NT2/D1 (cell line): ENCODE results near the gene RREB1.

Experiments used
- SUZ12 ChIP-seq: IDR thresholded peaks from 2 replicates; pipeline ENCODE4 v1.6.1; 2011; ENCODE audit not compliant: insufficient read length, insufficient read depth; ENCODE audit errors: extremely low read depth
- YY1 ChIP-seq: IDR thresholded peaks from 2 replicates; pipeline ENCODE4 v1.6.1; 2011; ENCODE audit not compliant: insufficient read length, insufficient read depth
- ZNF274 ChIP-seq: IDR thresholded peaks from 2 replicates; pipeline ENCODE4 v1.6.1; 2011; ENCODE audit warnings: mild to moderate bottlenecking, low read depth, low read length

DNA sequence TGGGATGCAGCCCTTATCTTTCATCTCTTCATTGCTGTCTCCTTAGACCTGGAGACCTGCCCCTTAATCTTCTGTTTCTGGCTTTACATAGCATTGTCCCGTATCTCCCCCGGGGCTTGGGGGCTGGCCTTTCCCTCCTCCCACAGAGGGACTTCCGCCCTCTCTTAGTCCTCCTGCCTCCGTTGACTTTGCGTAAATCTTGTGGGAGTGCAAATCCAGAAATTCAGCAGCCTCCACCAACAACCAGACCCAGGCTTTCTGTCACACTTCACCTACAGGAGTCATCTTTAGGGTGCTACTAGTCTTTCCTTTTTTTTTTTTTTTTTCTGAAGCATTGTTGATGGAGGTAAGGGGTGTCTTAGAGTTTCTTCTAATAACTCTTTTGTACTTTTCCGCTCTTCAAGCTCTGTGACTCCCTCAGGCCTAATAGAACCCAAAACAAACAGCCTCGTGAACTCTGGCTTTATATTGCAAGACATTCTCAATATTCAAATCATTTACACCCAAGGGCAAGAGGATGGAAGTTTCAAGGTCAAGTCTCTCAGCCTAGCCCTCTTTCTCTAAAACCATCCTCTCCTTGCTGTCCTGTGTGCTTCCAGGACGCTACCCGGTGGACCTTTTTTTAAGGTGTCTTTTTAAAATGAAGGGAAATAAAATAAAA is 66.2 kb downstream of the RREB1 start:
- TF ChIP-seq YY1 (no peak), SUZ12 (no peak), ZNF274 (no peak)
